ENCODE measurements around the gene IBTK. TPM values are rescaled to one million over a fixed set of nuclear protein-coding genes. Genes with fewer than 3 reads are reported as not detected.

The IBTK gene
- total RNA-seq, 1 experiment from 2014 or later: 36.6 TPM

Other genes starting within 250 kb of the IBTK start
- 28.4 TPM for gene TPBG, start 116.1 kb upstream of the IBTK start, total RNA-seq (2021; ENCODE audit: unreplicated experiment)

Data from HCT116 (cell line).